SW 1271 (cell line): Measurements from ENCODE around the gene IL12RB2.

Experiments
- DNase-seq, 2 experiments: peaks; one replicate each; lab custom pipeline; 2025; lab: John Stamatoyannopoulos, UW

IL12RB2 gene

DNA sequence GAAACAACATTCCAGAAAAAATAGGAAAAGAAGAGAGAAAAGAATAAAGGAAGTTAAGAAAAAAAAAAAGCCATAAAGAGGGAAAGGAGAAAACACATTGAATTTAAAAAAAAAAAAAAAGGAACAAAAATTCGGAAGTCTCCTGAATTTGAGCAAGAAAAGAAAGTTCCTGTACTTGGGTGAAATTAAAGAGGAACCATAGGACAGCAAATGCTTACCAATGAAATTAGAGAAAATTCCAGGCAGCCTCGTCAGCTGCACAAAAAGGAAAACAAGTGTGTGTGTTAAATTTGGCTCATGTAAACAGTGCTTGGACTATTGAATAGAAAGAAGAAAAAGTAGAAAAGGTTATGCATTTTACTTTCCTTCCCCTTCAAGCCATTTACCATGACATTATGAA, 4.9 kb downstream of the IL12RB2 start:
- DNase-seq: no peak

DNA sequence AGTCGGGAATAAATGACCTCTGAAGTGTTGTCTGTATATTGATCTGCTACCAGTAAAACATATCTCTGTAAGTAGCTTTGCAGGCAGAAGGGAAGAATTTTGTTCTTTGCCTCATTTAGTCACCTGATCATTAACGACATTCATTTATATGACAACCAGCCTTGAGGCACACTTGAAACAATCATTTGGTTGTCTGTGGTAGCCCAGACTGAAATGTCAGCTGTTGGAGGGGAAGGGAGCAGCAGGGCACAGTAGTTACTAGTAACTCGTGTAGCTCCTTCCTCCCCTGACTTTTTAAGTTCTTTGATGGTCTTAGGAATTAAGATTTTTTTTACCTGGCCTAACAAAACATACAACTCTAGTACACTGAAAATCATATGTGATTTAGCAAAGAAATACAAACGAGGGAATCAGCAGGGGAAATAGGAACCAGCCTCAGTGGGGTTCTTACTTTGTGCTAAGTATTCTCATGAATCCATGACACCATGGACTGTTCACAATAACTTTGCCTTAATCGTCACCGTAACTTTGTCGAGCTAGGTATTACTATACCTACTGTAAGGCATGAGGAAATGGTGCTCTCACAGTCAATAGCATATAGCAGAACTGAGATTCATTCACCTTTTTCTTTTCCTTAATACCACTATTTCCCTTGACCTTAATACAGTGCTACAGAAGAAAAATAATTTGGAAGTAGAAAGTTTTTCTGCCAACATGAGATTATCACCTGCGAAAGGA, 6.4 kb downstream of the IL12RB2 start:
- no peak for DNase-seq

DNA sequence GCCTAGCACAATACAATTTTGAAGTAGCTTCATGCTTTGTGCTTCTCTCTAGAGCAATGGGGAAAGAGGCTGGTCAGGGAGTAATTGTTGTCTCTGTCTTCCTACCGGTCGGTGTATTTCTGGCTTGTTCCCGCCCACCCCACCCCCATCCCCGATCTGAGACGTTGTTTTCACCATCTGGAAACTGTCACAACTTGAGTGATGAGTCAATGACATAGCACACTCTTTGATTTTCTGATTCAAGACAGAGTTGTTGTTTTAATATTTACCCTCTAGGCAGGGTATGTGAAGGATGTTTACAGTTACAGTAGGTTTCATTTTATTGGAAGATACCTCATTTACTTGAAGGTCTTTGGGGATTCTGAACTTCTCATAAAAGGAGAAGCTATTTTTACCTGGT, 7.0 kb downstream of the IL12RB2 start:
- no peak for DNase-seq

DNA sequence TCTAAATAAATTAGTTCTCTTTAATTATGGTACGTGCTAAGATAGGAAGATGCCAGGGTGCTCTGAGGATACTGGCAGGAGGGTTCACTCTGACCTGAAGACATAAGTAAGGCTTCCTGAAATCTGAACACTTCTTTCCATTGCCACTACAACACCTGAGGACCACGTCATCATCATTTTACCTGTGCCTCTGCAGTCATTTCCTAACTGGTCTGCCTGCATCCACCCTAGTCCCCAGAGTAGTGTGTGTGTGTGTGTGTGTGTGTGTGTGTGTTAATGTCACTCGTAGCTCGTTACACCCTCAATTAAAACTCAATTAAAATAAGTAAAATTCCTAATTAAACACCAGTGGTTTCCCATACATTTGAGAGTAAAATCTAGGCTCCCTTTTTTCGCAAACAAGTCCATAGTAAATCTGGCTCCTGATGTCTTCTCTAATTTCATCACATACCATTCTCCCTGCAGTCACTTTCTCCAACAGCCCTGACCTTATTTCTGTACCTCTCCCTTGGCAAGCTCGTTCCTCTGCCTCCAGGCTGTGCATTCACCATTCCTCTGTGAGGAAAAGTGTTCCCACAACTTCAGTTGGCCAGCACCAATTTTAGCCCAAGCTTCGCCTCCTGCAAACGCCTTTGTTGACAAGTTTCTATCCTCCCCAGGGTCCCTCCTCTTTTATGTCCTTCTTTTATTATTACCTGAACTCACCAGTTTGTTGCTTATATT, 8.7 kb downstream of the IL12RB2 start:
- no peak for DNase-seq

DNA sequence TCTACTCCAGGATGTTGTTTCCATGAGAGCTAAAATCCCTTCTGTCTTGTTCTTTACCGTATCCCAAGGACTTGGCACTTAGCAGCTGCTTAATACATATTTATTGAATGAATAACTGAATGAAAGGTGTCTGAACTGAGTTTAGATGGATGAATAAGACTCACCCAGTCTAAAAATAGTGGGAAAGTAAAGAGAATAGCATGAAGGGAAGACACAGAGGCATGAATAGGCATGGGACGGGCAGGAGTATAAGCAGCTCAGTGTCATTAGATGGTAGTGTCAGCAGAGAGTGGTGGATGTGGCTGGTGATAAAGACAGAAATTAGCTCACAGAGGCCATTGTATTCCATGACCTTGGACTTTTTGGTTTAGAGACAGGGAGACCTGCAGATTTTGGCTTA, 9.2 kb downstream of the IL12RB2 start:
- no peak for DNase-seq

DNA sequence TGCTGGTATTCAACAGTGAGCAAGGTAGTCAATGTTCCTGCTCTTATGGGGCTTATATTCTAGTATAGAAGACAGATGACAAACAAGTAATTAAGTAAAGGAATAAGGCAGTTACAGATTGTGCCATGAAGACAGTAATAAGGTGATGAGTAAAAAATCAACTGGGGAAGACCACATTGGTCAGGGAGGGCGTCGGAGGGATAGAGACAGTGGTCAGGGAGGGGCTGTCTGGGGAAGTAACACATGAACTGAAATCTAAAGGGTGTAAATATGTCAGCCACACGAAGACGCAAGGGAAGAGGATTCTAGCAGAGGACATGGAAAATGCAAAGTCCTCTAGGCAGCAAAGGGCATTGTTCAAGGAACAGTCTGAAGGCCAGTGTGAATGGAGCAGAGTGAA, 10.1 kb downstream of the IL12RB2 start:
- no peak for DNase-seq

DNA sequence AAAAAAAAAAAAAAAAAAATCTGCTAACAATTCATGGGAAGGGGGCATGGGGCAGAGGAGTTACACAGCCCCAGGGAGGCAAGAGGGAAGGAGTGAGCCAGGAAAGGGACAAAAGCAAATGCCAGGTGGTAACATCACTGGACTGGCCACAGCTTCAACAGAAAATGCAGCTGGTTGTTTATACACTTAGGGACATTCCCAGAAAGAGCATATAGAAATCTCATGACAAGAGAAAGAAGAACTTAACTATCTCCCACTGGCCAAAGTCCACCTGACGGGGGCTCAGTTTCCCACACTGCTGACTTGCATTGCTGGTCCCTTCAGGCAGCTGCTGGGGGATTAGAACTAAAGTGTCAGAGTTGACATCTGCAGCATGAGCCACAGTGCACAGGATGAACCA, 14.8 kb downstream of the IL12RB2 start:
- no peak for DNase-seq

DNA sequence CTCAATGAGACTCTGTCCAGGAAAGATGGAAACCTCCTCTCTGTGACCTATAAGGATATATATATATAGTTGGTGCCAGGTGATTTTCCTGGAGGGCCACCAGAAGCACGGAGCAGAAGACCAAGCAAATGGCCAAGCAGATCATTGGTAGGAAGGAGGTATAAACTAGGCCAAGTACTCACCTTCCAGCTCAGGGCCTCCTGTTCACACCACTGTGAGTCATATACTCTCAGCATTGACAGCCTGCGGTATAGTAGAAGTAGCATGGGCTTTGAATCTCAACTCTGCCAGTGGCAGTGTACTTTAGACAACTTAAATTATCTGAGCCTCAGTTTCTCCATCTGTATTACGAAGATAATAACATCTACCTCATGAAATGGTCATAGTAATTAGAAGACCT, 15.4 kb downstream of the IL12RB2 start:
- no peak for DNase-seq

DNA sequence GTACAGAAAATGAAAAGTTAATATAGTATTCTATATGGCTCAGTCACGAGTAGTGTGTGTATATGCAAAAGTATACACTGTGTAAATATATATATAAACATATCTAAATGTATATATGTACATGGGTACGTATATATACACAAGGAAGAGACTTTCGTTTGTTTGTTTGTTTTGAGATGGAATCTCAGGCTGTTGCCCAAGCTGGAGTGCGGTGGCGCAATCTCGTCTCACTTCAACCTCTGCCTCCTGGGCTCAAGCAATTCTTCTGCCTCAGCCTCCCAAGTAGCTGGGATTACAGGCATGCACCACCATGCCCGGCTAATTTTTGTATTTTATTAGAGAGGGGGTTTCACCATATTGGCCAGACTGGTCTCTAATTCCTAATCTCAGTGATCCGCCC, 16.4 kb downstream of the IL12RB2 start:
- DNase-seq: no peak

DNA sequence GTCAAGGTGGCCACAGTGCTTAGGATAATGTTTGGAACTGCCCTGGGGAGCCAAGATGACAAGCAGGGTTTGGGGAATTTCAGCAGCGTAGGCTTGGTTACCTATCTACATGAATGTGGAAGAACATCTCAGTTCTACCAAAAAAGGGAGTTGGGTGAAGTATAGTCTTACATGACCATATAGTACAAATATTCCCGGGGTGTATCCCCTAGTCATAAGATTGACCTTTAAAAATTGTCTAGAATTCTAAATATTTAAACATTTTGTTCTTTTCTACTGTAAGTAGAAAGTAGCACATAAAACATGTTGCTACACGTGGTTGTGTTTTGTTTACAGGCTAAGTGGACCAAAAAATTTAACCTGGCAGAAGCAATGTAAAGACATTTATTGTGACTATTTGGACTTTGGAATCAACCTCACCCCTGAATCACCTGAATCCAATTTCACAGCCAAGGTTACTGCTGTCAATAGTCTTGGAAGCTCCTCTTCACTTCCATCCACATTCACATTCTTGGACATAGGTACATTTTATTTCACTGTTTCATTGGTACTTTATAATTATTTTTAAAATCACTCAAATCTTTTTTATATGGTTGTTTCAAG, 20.3 kb downstream of the IL12RB2 start:
- DNase-seq: no peak

DNA sequence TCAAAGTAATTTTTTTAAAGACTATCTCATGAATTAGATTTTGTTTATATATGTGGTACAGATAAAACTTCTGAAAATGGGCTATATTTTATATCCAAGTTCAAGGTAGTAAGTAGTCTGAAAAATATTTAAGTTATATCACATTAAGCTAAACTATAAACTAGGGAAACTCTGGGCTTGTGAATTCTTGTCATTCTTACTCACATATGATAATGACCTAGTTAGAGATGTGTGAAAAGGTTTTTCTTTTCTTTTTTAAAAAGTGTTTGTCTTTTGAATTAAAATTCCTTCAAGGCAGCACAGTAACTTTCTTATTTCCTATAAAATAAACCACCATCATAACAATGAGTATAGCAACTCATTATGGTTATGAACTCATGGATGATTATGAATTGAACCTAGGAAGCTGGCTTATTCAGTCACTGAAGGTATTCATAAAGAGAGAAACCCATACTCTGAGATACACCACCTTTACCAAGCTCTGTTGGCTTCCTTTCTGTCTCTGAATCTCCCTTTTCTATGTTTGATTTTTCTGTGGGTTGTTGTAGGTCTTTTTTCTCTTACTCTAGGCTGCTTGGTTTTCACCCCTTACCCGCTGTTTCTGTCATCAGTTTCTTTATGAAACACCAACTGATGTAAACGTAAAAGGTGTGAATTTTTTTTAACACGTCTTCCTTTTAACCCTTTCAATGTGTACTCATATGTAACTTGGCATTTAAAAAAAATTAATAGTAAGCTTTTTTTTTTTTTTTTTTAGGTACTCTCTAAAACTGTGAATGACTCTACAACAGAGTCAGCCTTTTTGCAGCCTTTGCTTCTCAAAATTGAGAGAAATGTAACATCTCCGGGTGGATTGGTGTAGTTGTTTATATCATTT, 25.2 kb downstream of the IL12RB2 start:
- no peak for DNase-seq

DNA sequence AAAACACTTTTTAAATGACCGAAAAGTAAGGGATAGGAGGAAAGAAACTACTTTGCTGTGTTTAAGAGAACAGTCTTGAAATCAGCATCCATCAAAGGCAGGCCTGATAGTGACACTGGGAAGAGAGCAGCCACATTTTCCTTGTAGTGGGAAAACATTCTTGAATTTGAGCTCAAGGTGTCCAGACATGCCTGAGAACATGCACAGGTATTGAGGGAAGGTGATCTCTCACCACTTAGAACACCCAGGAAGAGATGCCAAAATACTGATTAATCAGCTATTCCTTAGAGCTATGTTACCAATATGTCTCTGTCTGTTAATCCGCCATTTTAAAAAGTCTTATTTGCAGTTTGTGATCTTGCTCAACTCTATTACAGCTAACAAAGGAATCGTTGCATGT, 25.9 kb downstream of the IL12RB2 start:
- no peak for DNase-seq

DNA sequence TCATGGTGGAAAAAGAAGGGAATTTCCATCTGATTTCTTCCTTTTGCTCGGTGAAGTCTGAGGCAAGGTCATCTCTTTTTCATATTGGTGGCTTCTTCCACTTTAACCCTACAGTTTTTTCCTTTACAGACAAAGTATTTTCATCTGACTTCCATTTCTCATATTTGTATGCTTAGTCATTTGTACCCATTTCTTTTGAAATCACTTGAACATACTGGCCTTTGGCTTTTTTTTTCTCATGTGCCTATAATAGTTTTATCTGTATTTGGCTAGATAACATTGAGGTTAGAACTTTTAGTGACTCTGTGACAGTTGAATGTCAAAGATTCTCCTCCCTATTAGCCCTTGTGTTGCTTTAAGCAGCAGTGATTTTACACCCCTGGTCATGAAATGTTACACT, 27.7 kb downstream of the IL12RB2 start:
- no peak for DNase-seq

DNA sequence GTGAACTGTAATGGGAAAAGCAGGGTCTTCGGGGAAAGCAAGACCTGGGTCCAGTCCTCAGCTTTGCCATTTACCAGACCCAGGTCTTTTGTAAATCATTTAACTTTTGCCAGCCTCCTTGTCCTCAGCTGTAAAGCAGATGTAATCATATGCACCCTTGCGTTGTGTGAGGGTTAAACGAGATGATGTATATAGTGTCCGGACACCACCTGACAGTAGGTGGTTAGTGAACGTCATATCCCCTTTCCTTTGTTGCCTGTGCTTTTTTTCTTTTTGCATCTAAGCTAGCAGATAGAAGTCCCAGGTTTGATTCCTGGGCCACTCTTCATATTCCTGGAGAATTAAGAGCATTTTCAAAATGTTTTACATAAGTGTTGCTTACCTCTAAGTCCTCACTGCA, 28.5 kb downstream of the IL12RB2 start:
- no peak for DNase-seq

DNA sequence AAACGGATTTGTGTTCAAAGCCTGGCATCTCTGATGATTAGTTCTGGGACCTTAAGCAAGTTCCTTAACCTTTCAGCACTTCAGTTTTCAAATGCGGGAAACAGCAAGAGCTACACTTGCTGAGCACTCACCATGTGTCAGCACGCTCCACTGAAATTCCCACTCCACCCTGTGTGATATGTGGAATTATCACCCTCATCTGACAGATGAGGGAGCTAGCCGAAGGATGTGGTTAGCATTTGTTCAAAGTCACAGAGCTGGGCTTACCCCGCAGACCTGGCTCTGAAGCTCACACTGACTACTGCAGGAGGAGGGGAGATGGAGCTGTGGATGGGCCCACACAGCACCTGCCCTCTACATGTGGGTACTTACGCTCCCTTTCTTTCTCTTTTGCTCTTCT, 29.1 kb downstream of the IL12RB2 start:
- no peak for DNase-seq

DNA sequence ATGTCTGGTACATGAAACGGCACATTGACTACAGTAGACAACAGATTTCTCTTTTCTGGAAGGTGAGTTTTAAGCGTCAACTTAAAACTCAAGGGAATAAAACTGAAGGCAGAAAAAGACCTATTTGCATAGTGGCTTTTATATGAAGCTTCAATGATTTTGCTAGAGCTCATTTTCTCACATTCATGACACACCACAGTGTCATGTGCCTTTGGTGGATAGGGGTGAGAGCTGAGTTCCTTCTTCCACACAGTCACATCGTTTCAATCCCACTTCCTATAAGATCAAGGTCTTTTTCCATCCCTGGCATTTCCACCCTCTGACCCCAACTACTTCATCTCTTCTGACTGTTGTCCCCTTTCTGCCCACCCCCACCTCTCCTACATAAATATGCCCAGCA, 31.0 kb downstream of the IL12RB2 start:
- no peak for DNase-seq

DNA sequence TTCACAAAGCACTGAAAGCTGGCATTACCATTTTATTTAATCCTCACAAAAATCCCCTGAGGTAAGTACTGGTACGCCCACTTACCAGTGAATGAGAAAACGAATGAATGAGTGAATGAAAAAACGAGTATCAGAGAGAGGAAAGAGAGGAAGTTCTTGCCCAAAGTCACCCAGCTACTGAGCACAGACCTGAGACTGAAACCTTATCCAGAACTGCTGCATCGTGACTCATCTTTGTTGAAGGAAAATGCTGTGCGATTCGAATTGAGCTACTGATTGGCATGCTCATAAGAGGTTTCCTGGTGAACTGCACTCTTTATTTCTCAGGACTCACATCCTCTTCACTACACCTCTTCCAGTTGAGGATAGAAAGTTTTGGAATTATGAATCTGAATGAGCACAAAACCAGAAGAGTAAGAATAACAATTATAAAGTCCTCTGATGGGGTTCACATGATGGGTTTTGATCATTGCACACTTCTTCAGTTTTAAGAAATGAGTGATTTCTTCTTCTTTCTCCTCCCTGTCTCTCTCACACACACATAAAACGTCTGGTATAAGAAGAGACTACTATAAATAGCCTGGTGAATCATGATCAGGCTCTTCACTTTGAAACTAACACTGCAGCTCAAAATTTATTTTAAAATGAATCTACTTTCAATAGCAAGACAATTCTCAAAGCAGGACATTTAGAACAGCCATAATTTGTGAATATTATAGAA, 32.1 kb downstream of the IL12RB2 start:
- no peak for DNase-seq

DNA sequence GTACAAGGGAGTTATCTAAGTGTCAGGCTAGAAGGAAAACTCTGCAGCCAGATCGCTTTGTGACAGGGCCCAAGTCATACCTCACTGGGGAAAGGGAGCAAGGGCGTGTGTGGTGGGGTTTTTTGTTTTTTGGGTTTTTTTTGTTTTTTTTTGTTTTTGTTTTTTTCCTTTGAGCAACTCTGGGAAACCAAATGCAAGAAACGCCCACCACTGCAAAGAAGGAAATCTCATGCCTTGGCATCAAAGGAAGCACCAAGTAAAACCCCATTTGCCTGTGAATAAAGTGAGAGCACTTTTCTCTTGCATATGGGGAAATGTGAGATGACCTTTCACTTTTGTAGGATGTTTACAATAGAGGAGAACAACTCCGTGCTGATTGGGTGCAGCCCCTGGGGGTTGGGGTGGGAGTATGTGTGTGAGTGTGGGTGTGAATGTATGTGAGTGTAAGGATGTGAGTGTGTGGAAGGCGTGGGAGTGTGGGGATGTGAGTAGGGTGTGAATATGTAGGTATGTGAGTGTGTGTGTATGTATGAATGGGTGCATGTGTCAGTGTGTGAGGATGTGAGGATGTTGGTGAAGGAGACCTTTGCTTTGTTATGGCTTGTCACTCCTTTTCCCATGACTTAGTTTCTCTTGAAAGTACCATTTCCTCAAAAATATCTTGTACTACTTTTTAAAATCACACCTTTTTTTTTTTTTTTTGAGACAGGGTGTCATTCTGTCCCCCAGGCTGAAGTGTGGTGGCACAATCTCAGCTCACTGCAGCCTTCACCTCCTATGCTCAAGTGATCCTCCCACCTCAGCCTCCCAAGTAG, 34.6 kb downstream of the IL12RB2 start:
- DNase-seq: no peak

DNA sequence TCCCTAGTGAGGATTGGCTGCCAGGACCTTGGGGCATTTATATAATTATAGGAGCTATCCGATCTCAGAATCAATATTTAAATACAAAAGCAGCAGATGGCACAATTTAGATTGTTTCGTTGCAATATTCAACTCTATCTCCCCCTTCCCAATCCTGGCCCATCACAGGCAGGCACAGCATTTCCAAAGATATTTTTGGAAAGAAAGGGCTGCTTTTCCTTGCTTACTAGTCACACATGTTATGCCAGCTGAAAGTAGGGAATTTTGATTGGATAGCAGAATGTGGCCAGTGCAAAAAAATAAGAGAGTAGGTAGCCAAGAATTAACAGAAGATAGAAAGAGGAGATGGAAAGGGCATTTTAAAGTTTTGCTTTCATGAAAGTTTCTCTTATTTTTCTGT, 37.9 kb downstream of the IL12RB2 start:
- no peak for DNase-seq

DNA sequence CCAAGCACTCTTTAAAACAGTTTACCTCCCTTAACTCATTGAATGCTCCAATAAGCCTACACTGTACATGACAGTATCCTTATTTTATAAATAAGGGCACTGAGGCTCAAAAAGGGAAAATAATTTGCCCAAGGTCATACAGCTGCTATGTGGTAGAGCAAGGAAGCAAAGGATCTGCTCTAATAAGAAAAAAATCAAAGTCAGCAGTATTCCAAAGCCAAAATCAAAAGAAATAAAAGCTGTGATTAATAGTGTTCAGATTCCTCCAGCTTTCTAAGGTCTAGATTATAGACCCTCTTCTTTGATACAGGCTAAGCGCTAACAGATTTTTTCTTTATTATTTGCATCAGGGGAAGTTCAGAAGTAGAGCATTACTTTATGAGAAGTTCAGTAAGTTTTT, 39.3 kb downstream of the IL12RB2 start:
- no peak for DNase-seq
